ENCODE measurements around the gene CISD2. TPM values are rescaled to one million over a fixed set of nuclear protein-coding genes. Genes with fewer than 3 reads are reported as not detected.
"Not testable (repeated sequence)": the region's sequence is repeated elsewhere in the genome, so short reads cannot be mapped to it uniquely, and the experiment has no call there.

The CISD2 gene
- total RNA-seq, 4 donors from 2014 or later: 9.9 to 11.1 (median 10.4) TPM

DNA sequence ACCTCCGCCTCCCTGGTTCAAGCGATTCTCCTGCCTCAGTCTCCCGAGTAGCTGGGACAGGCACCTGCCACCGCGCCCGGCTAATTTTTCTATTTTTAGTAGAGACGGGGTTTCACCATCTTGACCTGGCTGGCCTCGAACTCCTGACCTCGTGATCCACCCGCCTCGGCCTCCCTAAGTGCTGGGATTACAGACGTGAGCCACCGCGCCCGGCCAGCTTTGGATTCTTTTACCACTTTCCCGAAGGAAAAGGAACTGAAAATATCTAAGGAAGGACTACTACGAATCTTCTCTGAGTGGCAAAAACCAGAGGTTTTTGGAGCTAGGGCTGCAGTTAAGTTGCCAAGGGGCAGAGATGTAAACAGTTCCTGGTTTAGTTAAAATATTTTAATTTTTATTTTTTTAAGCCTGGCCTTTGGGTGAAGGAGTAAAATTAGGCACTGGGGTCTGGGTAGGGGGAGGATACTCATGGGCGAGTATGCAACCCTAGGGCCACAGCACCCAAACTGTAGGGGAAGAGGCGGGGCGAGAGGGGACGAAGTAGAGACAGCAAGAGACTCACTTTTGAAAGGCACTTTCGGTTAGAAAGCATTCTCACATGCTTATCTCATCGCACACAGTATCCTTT lies 525 bp upstream of the CISD2 start:
- 17% methylated on average over 23 of the region's 23 CpGs for WGBS
- H3K4me1 ChIP-seq: peaks cover 20% of the 10 kb centered on the region
- TF ChIP-seq EP300 (IDR thresholded peaks at IDR 0.05) (no peak), POLR2AphosphoS5 (IDR thresholded peaks at IDR 0.05) (peak in 1 of 3 donors; percentile 9), POLR2A (IDR thresholded peaks at IDR 0.05) (no peak)
- TF ChIP-seq, protein P1, sequence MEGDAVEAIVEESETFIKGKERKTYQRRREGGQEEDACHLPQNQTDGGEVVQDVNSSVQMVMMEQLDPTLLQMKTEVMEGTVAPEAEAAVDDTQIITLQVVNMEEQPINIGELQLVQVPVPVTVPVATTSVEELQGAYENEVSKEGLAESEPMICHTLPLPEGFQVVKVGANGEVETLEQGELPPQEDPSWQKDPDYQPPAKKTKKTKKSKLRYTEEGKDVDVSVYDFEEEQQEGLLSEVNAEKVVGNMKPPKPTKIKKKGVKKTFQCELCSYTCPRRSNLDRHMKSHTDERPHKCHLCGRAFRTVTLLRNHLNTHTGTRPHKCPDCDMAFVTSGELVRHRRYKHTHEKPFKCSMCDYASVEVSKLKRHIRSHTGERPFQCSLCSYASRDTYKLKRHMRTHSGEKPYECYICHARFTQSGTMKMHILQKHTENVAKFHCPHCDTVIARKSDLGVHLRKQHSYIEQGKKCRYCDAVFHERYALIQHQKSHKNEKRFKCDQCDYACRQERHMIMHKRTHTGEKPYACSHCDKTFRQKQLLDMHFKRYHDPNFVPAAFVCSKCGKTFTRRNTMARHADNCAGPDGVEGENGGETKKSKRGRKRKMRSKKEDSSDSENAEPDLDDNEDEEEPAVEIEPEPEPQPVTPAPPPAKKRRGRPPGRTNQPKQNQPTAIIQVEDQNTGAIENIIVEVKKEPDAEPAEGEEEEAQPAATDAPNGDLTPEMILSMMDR (IDR thresholded peaks at IDR 0.05): no peak
- H3K27ac ChIP-seq: peak overlapping the region; percentile 92
- H3K27me3 ChIP-seq: no peaks in the 10 kb centered on the region
- H3K9me3 ChIP-seq: no peaks in the 10 kb centered on the region
- peak in 1 of 2 donors; percentile 62 for DNase-seq (ENCODE audit: low spot score in 2 of 2)
- H3K36me3 ChIP-seq: no peaks in the 10 kb centered on the region
- H3K4me3 ChIP-seq: peak overlapping the region; percentile 68

DNA sequence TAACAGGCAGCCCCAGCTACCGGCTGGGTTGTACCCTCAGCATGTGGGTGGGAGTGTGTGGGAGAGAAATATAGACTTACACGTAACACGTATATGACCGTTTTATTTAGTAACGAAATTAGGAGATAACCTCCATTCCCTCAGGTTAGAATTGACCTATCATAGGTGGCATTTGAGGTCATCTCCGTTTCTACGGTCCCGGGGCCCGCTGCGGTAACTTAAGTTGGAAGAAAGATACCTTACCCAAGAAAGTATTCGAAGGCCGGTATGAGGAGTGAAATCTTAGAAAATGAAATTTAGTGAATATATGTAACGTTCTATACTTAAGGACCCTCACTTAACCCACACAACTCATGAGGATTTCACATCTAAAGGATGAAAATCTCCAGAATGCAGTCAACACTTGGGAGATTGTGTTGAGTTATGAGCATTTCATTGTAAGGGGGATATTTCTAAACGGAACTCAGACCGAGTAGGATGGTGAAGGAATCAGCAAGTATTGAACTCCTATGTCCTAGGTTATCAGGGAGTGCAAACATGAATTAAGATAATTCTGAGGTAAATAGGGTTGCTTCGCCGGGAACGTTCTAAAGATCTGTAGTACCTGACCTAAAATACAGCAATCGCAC lies 891 bp downstream of the CISD2 start:
- Histone ChIP-seq H3K27ac (peak overlapping the region; percentile 92), H3K4me1 (peaks cover 20% of the 10 kb centered on the region), H3K36me3 (no peaks in the 10 kb centered on the region), H3K27me3 (no peaks in the 10 kb centered on the region), H3K4me3 (peak overlapping the region; percentile 68), H3K9me3 (no peaks in the 10 kb centered on the region)
- 13% methylated on average over 19 of the region's 19 CpGs for WGBS
- DNase-seq (ENCODE audit: low spot score in 2 of 2): no peak
- TF ChIP-seq POLR2AphosphoS5 (IDR thresholded peaks at IDR 0.05): no peak
- no peak for TF ChIP-seq POLR2A (IDR thresholded peaks at IDR 0.05)
- TF ChIP-seq, protein P1 (IDR thresholded peaks at IDR 0.05): no peak
- TF ChIP-seq EP300 (IDR thresholded peaks at IDR 0.05): no peak

DNA sequence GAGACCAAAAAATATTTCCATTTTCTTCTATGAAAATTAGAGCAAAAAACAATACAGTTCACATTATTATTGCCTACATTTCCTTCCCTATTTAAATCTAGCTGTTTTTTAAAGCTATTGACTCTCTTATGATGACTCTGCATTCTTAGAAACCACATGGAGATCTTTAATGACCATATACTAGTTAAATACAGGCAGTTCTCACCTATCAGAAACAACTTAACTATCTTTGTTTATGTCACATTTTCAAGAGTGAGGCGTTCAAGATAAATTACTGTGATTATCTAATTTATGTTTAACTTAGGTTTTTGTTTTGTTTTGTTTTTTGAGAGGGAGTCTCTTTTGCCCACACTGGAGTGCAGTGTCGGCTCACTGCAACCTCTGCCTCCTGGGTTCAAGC lies 3.0 kb downstream of the CISD2 start:
- DNase-seq (ENCODE audit: low spot score in 2 of 2): no peak
- Histone ChIP-seq H3K9me3 (no peaks in the 10 kb centered on the region), H3K4me3 (no peak overlapping the region), H3K27me3 (no peaks in the 10 kb centered on the region), H3K4me1 (peaks cover 20% of the 10 kb centered on the region), H3K27ac (no peak overlapping the region), H3K36me3 (no peaks in the 10 kb centered on the region)
- 84% methylated on average over 2 of the region's 2 CpGs for WGBS
- TF ChIP-seq, protein P1 (IDR thresholded peaks at IDR 0.05): no peak
- TF ChIP-seq POLR2AphosphoS5 (IDR thresholded peaks at IDR 0.05) (no peak), EP300 (IDR thresholded peaks at IDR 0.05) (no peak), POLR2A (IDR thresholded peaks at IDR 0.05) (no peak)

DNA sequence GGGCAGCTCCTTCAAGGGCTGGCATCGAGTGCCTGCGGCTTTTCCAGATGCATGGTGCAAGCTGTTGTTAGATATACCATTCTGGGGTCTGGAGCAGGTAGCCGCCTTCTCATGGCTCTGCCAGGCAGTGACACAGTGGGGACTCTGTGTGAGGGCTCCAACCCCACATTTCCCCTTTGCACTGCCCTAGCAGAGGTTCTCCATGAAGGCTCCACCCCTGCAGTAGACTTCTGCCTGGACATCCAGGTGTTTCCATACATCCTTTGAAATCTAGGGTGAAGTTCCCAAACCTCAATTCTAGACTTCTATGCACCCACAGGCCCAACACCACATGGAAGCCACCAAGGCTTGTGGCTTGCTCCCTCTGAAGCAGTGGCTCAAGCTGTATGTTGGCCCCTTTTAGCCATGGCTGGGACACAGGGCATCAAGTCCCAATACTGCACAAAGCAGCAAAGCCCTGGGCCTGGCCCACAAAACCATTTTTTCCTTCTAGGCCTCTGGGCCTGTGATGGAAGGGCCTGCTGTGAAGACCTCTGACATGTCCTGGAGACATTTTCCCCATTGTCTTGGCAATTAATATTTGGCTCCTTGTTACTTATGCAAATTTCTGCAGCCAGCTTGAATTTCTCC lies 8.8 kb downstream of the CISD2 start:
- H3K4me3 ChIP-seq; H3K27ac ChIP-seq; H3K9me3 ChIP-seq; H3K4me1 ChIP-seq; DNase-seq (ENCODE audit: low spot score in 2 of 2); H3K36me3 ChIP-seq; H3K27me3 ChIP-seq: not testable (repeated sequence)
- WGBS: 83% methylated on average over 3 of the region's 3 CpGs

GRCh38 chr4:102878349-102878748 lies 9.6 kb downstream of the CISD2 start:
- H3K27me3 ChIP-seq; H3K27ac ChIP-seq; H3K4me3 ChIP-seq; DNase-seq (ENCODE audit: low spot score in 2 of 2); H3K36me3 ChIP-seq; H3K4me1 ChIP-seq; H3K9me3 ChIP-seq: not testable (repeated sequence)
- WGBS: 91% methylated on average over 4 of the region's 4 CpGs

GRCh38 chr4:102878901-102879300 lies 10.1 kb downstream of the CISD2 start:
- no peak overlapping the region for H3K4me3 ChIP-seq
- H3K9me3 ChIP-seq: no peaks in the 10 kb centered on the region
- no peaks in the 10 kb centered on the region for H3K27me3 ChIP-seq
- H3K36me3 ChIP-seq: peaks cover 3% of the 10 kb centered on the region
- no peaks in the 10 kb centered on the region for H3K4me1 ChIP-seq
- no peak overlapping the region for H3K27ac ChIP-seq
- no peak for DNase-seq (ENCODE audit: low spot score in 2 of 2)
- TF ChIP-seq, protein P1 (IDR thresholded peaks at IDR 0.05): no peak
- TF ChIP-seq POLR2AphosphoS5 (IDR thresholded peaks at IDR 0.05) (no peak), EP300 (IDR thresholded peaks at IDR 0.05) (no peak), POLR2A (IDR thresholded peaks at IDR 0.05) (no peak)
- WGBS: 90% methylated on average over 3 of the region's 3 CpGs
